HCT116 (cell line): Measurements from ENCODE around the gene UQCRQ. TPM values are rescaled to one million over a fixed set of nuclear protein-coding genes. Genes with fewer than 3 reads are reported as not detected.

Experiments used
- ATAC-seq: fragments of 200-7000 bp; cut with Tn5 transposase; 2 replicates; pipeline ENCODE4 v1.9.1; 2020; ENCODE audit warnings: mild to moderate bottlenecking, moderate library complexity
- BruUV-seq: library from RNA; stranded (reverse); fragments of 400-500 nt; replicated peaks from 2 replicates; lab custom pipeline; 2021; lab: Mats Ljungman, UMichigan
- CTCF ChIA-PET: fragments of 300-600 bp; sonication (Branson Sonifier 250); formaldehyde crosslinking; loops from one replicate; lab custom pipeline; 2021; ENCODE audit warnings: antibody characterized with exemption; lab: Charles Lee
- POLR2A ChIA-PET: fragments of 300-600, 350-600 bp; sonication (Branson Sonifier 250); formaldehyde crosslinking; loops from one replicate; lab custom pipeline; 2021; ENCODE audit warnings: antibody characterized with exemption; lab: Charles Lee
- RAD21 ChIA-PET, 2 experiments: fragments of 300-600 bp; sonication (Branson Sonifier 250); formaldehyde crosslinking; loops; one replicate each; lab custom pipeline; 2023; ENCODE audit warnings: low total read pairs in 2 of 2; ENCODE audit not compliant: uncharacterized antibody in 2 of 2, unreplicated experiment in 2 of 2, low non-redundant PET in 1 of 2; lab: Charles Lee
- DNase-seq: peaks from one replicate; pipeline ENCODE4 v3.0.0-alpha.2; 2010; ENCODE audit warnings: low read depth, low spot score
- H2AFZ ChIP-seq: fragments of 200-600 bp; shearing (Covaris generic), sonication (generic); 2 replicates; pipeline ENCODE4 v1.6.1; 2017; ENCODE audit warnings: low read depth, mixed run types, mixed read lengths, antibody characterized with exemption, low read length; ENCODE audit not compliant: poor library complexity, severe bottlenecking
- H3K27ac ChIP-seq: 2 replicates; pipeline ENCODE4 v1.5.1; 2012; ENCODE audit warnings: low read depth, low read length
- H3K27me3 ChIP-seq: fragments of 200-600 bp; sonication (generic); 2 replicates; pipeline ENCODE4 v1.6.1; 2016; ENCODE audit warnings: mixed run types, low read length, mixed read lengths; ENCODE audit not compliant: insufficient read depth
- H3K36me3 ChIP-seq, 2 experiments: fragments of 200-500 bp in 1 of 2; fragments of 200-600 bp in 1 of 2; sonication (Bioruptor generic) in 1 of 2; sonication (generic) in 1 of 2; 2 replicates each; pipeline versions ENCODE4 v1.5.1 to v1.6.1; 2014 to 2016; ENCODE audit warnings: low read length in 2 of 2, inconsistent platforms in 1 of 2, mixed read lengths in 1 of 2, mixed run types in 1 of 2; ENCODE audit not compliant: insufficient read depth in 2 of 2, control insufficient read depth in 1 of 2
- H3K4me1 ChIP-seq, 2 experiments: fragments of 200-600 bp in 1 of 2; sonication (generic) in 1 of 2; 2 replicates each; pipeline versions ENCODE4 v1.5.1 to v1.6.1; 2012 to 2017; ENCODE audit warnings: low read length in 2 of 2, inconsistent platforms in 1 of 2, mild to moderate bottlenecking in 1 of 2, mixed read lengths in 1 of 2, mixed run types in 1 of 2, moderate library complexity in 1 of 2; ENCODE audit not compliant: insufficient read depth in 2 of 2, control insufficient read depth in 1 of 2
- H3K4me2 ChIP-seq: fragments of 200-600 bp; sonication (generic); 2 replicates; pipeline ENCODE4 v1.6.1; 2017; ENCODE audit warnings: mixed run types, low read length, mixed read lengths
- H3K4me3 ChIP-seq, 2 experiments: fragments of 200-600 bp in 1 of 2; sonication (generic) in 1 of 2; replicated peaks in 1 of 2; 2 replicates each; pipeline ENCODE4 v1.5.1; 2011 to 2016; ENCODE audit warnings: low read length in 2 of 2, control low read depth in 1 of 2, low read depth in 1 of 2, mild to moderate bottlenecking in 1 of 2, mixed read lengths in 1 of 2, mixed run types in 1 of 2
- H3K79me2 ChIP-seq: fragments of 200-600 bp; sonication (generic); 2 replicates; pipeline ENCODE4 v1.6.1; 2017; ENCODE audit warnings: mild to moderate bottlenecking, mixed run types, low read length, moderate library complexity, mixed read lengths; ENCODE audit not compliant: insufficient read depth
- H3K9ac ChIP-seq: fragments of 200-600 bp; sonication (generic); 2 replicates; pipeline ENCODE4 v1.6.1; 2016; ENCODE audit warnings: low read length, mixed read lengths
- H3K9me2 ChIP-seq: fragments of 200-600 bp; sonication (generic), shearing (Covaris generic); 2 replicates; pipeline ENCODE4 v1.6.1; 2017; ENCODE audit warnings: mixed run types, mild to moderate bottlenecking, moderate library complexity; ENCODE audit not compliant: insufficient read depth
- H3K9me3 ChIP-seq, 2 experiments: fragments of 200-500 bp in 1 of 2; fragments of 200-600 bp in 1 of 2; sonication (Bioruptor generic) in 1 of 2; sonication (generic) in 1 of 2; 2 replicates each; pipeline ENCODE4 v1.6.1; 2014 to 2017; ENCODE audit warnings: low read length in 2 of 2, mixed read lengths in 2 of 2, inconsistent platforms in 1 of 2, low read depth in 1 of 2, mild to moderate bottlenecking in 1 of 2, mixed run types in 1 of 2, moderate library complexity in 1 of 2; ENCODE audit not compliant: control insufficient read depth in 1 of 2, insufficient read depth in 1 of 2
- H4K20me1 ChIP-seq: fragments of 200-600 bp; sonication (generic), shearing (Covaris generic); 2 replicates; pipeline ENCODE4 v1.6.1; 2017; ENCODE audit warnings: mixed run types, mild to moderate bottlenecking, moderate library complexity; ENCODE audit not compliant: insufficient read depth
- CEBPB ChIP-seq: IDR thresholded peaks from 2 replicates; pipeline ENCODE4 v1.6.1; 2012; ENCODE audit warnings: low read depth
- CTCF ChIP-seq, 3 experiments: fragments of 200-600 bp in 1 of 3; sonication (generic) in 1 of 3; IDR thresholded peaks in 2 of 3; conservative IDR thresholded peaks in 1 of 3; 2 replicates each; pipeline ENCODE4 v1.5.1; 2012 to 2017; ENCODE audit warnings: low read depth in 2 of 3, low read length in 2 of 3, antibody characterized with exemption in 1 of 3, borderline replicate concordance in 1 of 3, control low read depth in 1 of 3, mild to moderate bottlenecking in 1 of 3, mixed read lengths in 1 of 3, mixed run types in 1 of 3, moderate library complexity in 1 of 3; ENCODE audit not compliant: insufficient read depth in 1 of 3
- EGR1 ChIP-seq: IDR thresholded peaks from 2 replicates; pipeline ENCODE4 v1.6.1; 2012; ENCODE audit warnings: low read depth
- ELF1 ChIP-seq: IDR thresholded peaks from 2 replicates; pipeline ENCODE4 v1.6.1; 2012; ENCODE audit warnings: low read depth, borderline replicate concordance
- EZH2 ChIP-seq: fragments of 200-600 bp; sonication (generic); IDR thresholded peaks from 2 replicates; pipeline ENCODE4 v1.6.1; 2017; ENCODE audit warnings: antibody characterized with exemption, mixed run types
- JUND ChIP-seq: IDR thresholded peaks from 2 replicates; pipeline ENCODE4 v1.6.1; 2012
- MAX ChIP-seq: IDR thresholded peaks from 2 replicates; pipeline ENCODE4 v1.6.1; 2012
- POLR2A ChIP-seq: IDR thresholded peaks from 2 replicates; pipeline ENCODE4 v1.7.0; 2011; ENCODE audit warnings: borderline replicate concordance; ENCODE audit not compliant: insufficient read depth, insufficient read length; ENCODE audit errors: extremely low read depth
- POLR2AphosphoS5 ChIP-seq: IDR thresholded peaks from 2 replicates; pipeline ENCODE4 v1.6.1; 2011; ENCODE audit warnings: mild to moderate bottlenecking, low read depth, low read length, moderate library complexity
- RAD21 ChIP-seq: IDR thresholded peaks from 2 replicates; pipeline ENCODE4 v1.6.1; 2012; ENCODE audit warnings: low read depth, mild to moderate bottlenecking
- SIN3A ChIP-seq: IDR thresholded peaks from 2 replicates; pipeline ENCODE4 v1.6.1; 2012; ENCODE audit warnings: low read depth
- SP1 ChIP-seq: IDR thresholded peaks from 2 replicates; pipeline ENCODE4 v1.6.1; 2012; ENCODE audit warnings: low read depth
- TCF7L2 ChIP-seq: IDR thresholded peaks from 2 replicates; pipeline ENCODE4 v1.7.0; 2011; ENCODE audit warnings: borderline replicate concordance, inconsistent platforms; ENCODE audit not compliant: insufficient read depth, insufficient read length; ENCODE audit errors: extremely low read depth
- YY1 ChIP-seq: IDR thresholded peaks from 2 replicates; pipeline ENCODE4 v1.6.1; 2011; ENCODE audit warnings: low read length, low read depth, moderate library complexity, mild to moderate bottlenecking; ENCODE audit not compliant: insufficient replicate concordance; ENCODE audit errors: extremely low read depth
- ZFX ChIP-seq: fragments of 450-650 bp; IDR thresholded peaks from 2 replicates; pipeline ENCODE4 v1.6.1; 2017
- ZNF274 ChIP-seq: fragments of 200-500 bp; sonication (Bioruptor generic); IDR thresholded peaks from 2 replicates; pipeline ENCODE4 v1.6.1; 2014; ENCODE audit warnings: mild to moderate bottlenecking, low read depth, low read length, inconsistent platforms
- intact Hi-C: fragments of 100-400 bp; cut with micrococcal nuclease; formaldehyde crosslinking; loops from 2 replicates; pipeline ENCODE4 v1.10.0; 2022
- total RNA-seq: library from RNA; stranded (reverse); gene quantifications from one replicate; pipeline ENCODE4 v1.2.1, GENCODE V29; 2021; ENCODE audit not compliant: unreplicated experiment

Gene UQCRQ
- total RNA-seq, 1 experiment from 2014 or later: 528 TPM

GRCh38 chr5:132832612-132833011 lies 33.8 kb upstream of the UQCRQ start:
- TF ChIP-seq POLR2A: no peak
- TF ChIP-seq EGR1: no peak
- no peak for TF ChIP-seq RAD21
- TF ChIP-seq POLR2AphosphoS5: no peak
- no peak for TF ChIP-seq ELF1
- no peak for TF ChIP-seq SP1
- no peak for TF ChIP-seq ZNF274
- TF ChIP-seq TCF7L2: no peak
- TF ChIP-seq EZH2: no peak
- TF ChIP-seq ZFX: no peak
- no peak for TF ChIP-seq JUND
- TF ChIP-seq CTCF (IDR thresholded peaks at IDR 0.05 in 2 of 3, conservative IDR thresholded peaks at IDR 0.05 in 1 of 3; ENCODE audit: borderline replicate concordance in 1 of 3, insufficient read depth in 1 of 3, low read depth in 2 of 3, low read length in 2 of 3): no peak
- no peak for TF ChIP-seq CEBPB
- no peak for TF ChIP-seq YY1
- TF ChIP-seq SIN3A: no peak
- no peak for TF ChIP-seq MAX
- TF ChIP-seq, all 23 proteins: peak for 0
- no peaks in the 10 kb centered on the region for H3K9me2 ChIP-seq
- H3K79me2 ChIP-seq: peaks cover 6% of the 10 kb centered on the region; the same call in 1 of the 2 replicates
- RAD21 ChIA-PET: no interaction called here
- POLR2A ChIA-PET: no interaction called here
- intact Hi-C loops: no loop called here
- DNase-seq (no peak), ATAC-seq (no peak)
- H3K4me2 ChIP-seq: no peak overlapping the region
- H3K9me3 ChIP-seq: no peaks in the 10 kb centered on the region
- H4K20me1 ChIP-seq: no peaks in the 10 kb centered on the region
- no peaks in the 10 kb centered on the region for H3K36me3 ChIP-seq
- CTCF ChIA-PET: no interaction called here
- no peak overlapping the region for H2AFZ ChIP-seq
- no peak overlapping the region for H3K27ac ChIP-seq
- BruUV-seq: no TSS peak
- H3K27me3 ChIP-seq: no peaks in the 10 kb centered on the region
- peaks cover 12 to 19% of the 10 kb centered on the region in 2 experiments; a peak in 3 of 4 replicates for H3K4me1 ChIP-seq
- H3K4me3 ChIP-seq: no peak overlapping the region
- H3K9ac ChIP-seq: no peak overlapping the region
